Lower leg skin (tissue), 3 donors: ENCODE data around the gene GRIN2A.

Source experiments
- POLR2A ChIP-seq, 2 donors: fragments of 450-650 bp; IDR thresholded peaks; one replicate each; pipeline ENCODE4 v1.6.1; 2016 to 2017; ENCODE audit warnings: antibody characterized with exemption in 2 of 2, mild to moderate bottlenecking in 1 of 2, moderate library complexity in 1 of 2
- TF ChIP-seq, protein P1 (sequence below), 3 donors: fragments of 450-650 bp; IDR thresholded peaks; one replicate each; pipeline ENCODE4 v1.5.1; 2016; ENCODE audit warnings: antibody characterized with exemption in 3 of 3, mild to moderate bottlenecking in 3 of 3, moderate library complexity in 2 of 3

DNA sequence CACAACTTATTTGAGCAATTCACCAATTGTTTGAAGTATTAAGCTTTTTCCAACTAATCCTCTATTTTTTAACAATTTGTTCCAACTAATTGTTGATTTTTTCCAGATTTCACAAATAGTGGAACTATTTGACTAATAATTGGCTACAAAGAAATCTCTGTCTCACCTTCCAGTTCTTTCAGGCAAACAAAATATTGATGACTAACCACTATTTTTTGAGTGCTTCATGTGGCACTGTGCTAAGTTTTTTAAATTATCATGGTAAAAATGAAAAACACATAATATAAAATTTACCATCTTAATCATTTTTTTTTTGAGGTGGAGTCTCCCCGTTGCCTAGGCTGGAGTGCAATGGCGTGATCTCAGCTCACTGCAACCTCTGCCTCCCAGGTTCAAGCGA is 24.6 kb upstream of the GRIN2A start:
- TF ChIP-seq, protein P1, sequence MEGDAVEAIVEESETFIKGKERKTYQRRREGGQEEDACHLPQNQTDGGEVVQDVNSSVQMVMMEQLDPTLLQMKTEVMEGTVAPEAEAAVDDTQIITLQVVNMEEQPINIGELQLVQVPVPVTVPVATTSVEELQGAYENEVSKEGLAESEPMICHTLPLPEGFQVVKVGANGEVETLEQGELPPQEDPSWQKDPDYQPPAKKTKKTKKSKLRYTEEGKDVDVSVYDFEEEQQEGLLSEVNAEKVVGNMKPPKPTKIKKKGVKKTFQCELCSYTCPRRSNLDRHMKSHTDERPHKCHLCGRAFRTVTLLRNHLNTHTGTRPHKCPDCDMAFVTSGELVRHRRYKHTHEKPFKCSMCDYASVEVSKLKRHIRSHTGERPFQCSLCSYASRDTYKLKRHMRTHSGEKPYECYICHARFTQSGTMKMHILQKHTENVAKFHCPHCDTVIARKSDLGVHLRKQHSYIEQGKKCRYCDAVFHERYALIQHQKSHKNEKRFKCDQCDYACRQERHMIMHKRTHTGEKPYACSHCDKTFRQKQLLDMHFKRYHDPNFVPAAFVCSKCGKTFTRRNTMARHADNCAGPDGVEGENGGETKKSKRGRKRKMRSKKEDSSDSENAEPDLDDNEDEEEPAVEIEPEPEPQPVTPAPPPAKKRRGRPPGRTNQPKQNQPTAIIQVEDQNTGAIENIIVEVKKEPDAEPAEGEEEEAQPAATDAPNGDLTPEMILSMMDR (IDR thresholded peaks at IDR 0.05), result no peak
- no peak for TF ChIP-seq POLR2A (IDR thresholded peaks at IDR 0.05)
